ENCODE measurements around the gene PFN2. TPM values are rescaled to one million over a fixed set of nuclear protein-coding genes. Genes with fewer than 3 reads are reported as not detected.
"Not testable (repeated sequence)": the region's sequence is repeated elsewhere in the genome, so short reads cannot be mapped to it uniquely, and the experiment has no call there.

Gene PFN2
- total RNA-seq, 1 donor from 2014 or later: 260 TPM

- DNase-seq (ENCODE audit: low read depth): peak; percentile 87
Measured at GRCh38 chr3:149969110-149969939, 1.4 kb downstream of the PFN2 start.

- DNase-seq (ENCODE audit: low read depth): peak; percentile 36
Measured at GRCh38 chr3:149968216-149968615, 2.5 kb downstream of the PFN2 start.

GRCh38 chr3:149967086-149967685 is 3.5 kb downstream of the PFN2 start:
- peak; percentile 75 for DNase-seq (ENCODE audit: low read depth)

GRCh38 chr3:149965278-149965677 is 5.4 kb downstream of the PFN2 start:
- DNase-seq (ENCODE audit: low read depth): no peak

GRCh38 chr3:149964291-149964690 is 6.4 kb downstream of the PFN2 start:
- no peak for DNase-seq (ENCODE audit: low read depth)

DNA sequence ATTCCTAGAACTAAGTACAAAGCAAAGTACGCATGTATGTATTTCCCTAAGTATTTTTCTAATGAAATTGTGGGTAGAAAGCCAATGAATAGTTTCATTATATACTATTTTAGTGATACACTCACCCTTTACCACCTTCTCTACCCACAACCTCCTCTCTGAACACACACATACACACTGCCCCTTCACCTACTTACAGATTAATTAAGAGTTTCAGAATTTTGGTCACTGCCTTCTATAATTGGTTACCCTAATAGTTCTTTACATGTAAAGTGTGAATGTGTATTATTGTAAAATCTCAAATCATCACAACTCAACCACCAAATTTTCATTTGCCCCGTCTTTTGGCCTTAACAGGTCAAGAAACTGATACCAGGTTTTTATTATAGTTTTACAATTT is 7.2 kb downstream of the PFN2 start:
- DNase-seq (ENCODE audit: low read depth): no peak

DNA sequence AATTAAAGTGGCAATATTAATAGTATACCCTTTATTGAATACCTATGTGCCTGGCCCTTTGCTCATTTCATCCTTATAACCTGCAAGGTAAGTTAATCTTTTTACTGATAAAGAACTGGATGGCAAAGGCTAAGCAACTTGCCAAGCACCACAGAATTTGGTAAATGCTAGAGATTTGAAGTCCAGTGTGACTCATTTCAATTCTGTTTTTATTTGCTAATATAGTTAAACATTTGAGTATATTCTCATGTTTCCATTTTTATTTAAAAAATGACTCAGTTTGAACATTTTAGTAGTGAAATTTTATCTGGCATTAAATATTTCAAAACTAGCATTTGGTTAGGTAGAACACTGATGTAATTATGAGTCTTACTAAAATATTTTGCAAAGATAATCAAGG is 11.3 kb downstream of the PFN2 start:
- DNase-seq (ENCODE audit: low read depth): no peak

GRCh38 chr3:149958171-149958796 is 12.4 kb downstream of the PFN2 start:
- DNase-seq (ENCODE audit: low read depth): no peak

DNA sequence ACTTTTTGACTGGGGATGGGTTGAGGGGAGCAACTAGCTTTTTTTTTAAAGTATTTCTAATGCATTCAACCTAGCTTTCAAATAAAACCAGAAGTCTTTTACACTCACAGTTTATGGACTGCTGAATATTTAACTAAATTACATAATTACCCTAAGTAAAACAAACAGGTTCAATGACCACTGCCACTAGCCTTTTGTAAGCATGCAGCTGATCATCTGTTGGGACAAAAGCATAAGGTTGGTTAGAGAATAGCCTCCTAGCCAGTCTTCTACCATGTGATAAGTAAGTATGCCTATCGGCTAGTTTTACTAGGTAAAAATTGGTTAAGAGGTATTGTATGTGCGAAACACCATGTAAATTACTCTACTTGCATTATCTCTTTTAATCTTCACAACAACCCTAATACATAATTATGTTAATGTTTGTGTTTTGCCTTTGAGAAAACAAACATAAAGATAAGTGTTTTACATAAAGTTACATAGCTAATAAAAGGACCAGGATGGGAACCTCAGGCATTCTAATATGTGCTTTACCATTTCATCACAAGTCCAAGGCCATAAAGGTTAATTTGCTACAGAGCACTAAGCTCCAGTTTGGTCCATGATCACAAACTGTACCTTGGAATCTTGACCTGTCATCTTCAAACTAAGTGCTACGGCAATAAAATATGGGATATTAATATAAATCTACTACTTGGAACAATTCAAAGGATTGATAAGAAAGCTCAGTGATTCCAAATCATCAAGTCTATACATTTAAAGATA is 13.2 kb downstream of the PFN2 start:
- DNase-seq (ENCODE audit: low read depth): no peak

GRCh38 chr3:149955449-149955848 is 15.2 kb downstream of the PFN2 start:
- DNase-seq (ENCODE audit: low read depth): no peak

DNA sequence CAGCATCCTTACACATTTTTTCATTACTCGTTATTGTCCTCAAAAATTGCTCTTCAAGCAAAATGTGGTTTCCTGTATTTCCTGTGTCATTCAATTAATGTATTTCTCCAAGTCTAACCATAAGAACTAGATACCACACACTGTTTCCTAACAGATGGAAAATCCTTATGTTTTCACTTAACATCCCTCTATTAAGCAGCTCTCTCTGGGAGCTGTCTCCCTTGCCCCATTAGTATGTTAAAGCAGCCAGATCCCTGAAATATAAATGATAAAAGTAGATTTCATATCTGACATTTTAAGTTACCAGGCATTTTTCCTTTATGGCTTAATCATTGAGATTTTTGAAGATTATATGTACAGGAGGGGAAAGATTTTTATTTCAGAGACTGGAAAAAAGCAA is 15.9 kb downstream of the PFN2 start:
- DNase-seq (ENCODE audit: low read depth): no peak

GRCh38 chr3:149949181-149949580 is 21.5 kb downstream of the PFN2 start:
- DNase-seq (ENCODE audit: low read depth): no peak

DNA sequence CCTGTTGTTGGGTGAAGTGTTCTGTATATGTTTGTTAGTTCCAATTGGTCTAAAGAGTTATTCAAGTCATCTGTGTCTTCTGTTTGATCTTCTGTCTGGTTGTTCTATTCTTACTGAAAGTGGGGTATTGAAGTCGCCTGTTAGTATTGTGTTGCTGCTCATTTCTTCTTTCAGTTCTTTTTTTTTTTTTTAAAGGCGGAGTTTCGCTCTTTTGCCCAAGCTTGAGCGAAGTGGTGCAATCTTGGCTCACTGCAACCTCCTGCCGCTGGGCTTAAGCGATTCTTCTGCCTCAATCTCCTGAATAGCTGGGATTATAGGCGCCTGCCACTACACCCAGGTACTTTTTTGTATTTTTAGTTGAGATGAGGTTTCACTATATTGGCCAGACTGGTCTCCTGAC is 23.5 kb downstream of the PFN2 start:
- no peak for DNase-seq (ENCODE audit: low read depth)

DNA sequence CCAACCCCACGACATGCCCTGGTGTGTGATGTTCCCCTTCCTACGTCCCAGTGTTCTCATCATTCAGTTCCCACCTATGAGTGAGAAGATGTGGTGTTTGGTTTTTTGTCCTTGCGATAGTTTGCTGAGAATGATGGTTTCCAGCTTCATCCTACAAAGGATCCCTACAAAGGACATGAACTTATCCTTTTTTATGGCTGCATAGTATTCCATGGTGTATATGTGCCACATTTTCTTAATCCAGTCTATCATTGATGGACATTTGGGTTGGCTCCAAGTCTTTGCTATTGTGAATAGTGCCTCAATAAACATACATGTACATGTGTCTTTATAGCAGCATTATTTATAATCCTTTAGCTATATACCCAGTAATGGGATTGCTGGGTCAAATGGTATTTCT is 26.7 kb downstream of the PFN2 start:
- not testable (repeated sequence) for DNase-seq (ENCODE audit: low read depth)

DNA sequence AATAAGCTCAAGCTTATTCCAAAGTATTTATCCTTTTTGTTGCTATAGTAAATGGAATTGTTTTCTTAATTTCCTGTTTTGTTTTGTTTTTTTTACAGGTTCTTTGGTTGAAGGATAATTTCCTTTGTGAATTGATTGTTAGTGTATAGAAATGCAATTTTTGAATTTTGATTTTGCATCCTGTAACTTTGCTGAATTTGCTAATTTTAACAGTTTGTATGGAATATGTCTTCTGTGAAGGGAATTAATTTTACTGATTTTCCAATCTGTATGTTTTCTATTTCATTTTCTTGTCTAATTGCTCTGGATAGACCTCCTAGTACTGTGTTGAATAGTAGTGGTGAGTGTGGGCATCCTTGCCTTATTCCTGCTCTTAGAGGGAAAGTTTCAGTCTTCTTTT is 28.3 kb downstream of the PFN2 start:
- no peak for DNase-seq (ENCODE audit: low read depth)

GRCh38 chr3:149941946-149942345 is 28.7 kb downstream of the PFN2 start:
- no peak for DNase-seq (ENCODE audit: low read depth)

GRCh38 chr3:149941186-149941585 is 29.5 kb downstream of the PFN2 start:
- DNase-seq (ENCODE audit: low read depth): no peak

- DNase-seq (ENCODE audit: low read depth): not testable (repeated sequence)
Measured at GRCh38 chr3:149938392-149939055, 32.2 kb downstream of the PFN2 start.

- DNase-seq (ENCODE audit: low read depth): peak; percentile 63
Measured at GRCh38 chr3:149936812-149937230, 33.9 kb downstream of the PFN2 start.

GRCh38 chr3:149934524-149934923 is 36.2 kb downstream of the PFN2 start:
- DNase-seq (ENCODE audit: low read depth): no peak

GRCh38 chr3:149933858-149934257 is 36.8 kb downstream of the PFN2 start:
- DNase-seq (ENCODE audit: low read depth): no peak
